IPS-15b (cell line): ENCODE data around the gene C3orf20.

Experiments used
- H3K27me3 ChIP-seq: one replicate; pipeline ENCODE4 v1.6.1; 2013; ENCODE audit warnings: low read length; ENCODE audit not compliant: control insufficient read depth, insufficient read depth
- H3K36me3 ChIP-seq: one replicate; pipeline ENCODE4 v1.6.1; 2013; ENCODE audit warnings: low read length; ENCODE audit not compliant: control insufficient read depth, insufficient read depth
- H3K4me1 ChIP-seq: one replicate; pipeline ENCODE4 v1.6.1; 2013; ENCODE audit warnings: mild to moderate bottlenecking, low read length; ENCODE audit not compliant: control insufficient read depth, insufficient read depth
- H3K4me3 ChIP-seq: one replicate; pipeline ENCODE4 v1.5.1; 2013; ENCODE audit warnings: low read depth, low read length
- H3K9ac ChIP-seq: one replicate; pipeline ENCODE4 v1.6.1; 2013; ENCODE audit warnings: low read depth, mild to moderate bottlenecking, low read length
- H3K9me3 ChIP-seq: one replicate; pipeline ENCODE4 v1.6.1; 2013; ENCODE audit warnings: mild to moderate bottlenecking, low read length; ENCODE audit not compliant: control insufficient read depth, insufficient read depth

Gene C3orf20

DNA sequence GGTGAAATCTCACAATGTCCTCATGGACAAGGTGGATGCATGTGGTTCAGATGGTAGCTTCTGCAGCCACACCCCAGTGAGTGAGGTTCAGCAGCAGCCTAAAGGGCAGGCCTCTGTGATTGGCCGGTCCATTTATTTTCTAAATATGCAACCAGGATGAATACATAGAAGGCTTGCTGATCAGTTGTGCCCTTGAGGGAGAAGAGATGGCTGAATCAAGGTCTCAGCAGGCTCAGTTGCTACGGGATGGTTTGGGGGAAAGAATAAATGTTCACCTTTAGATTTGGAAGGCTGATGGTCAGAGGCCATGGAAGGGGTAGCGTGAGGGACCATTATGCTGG, 90.1 kb downstream of the C3orf20 start:
- H3K27me3 ChIP-seq: no peaks in the 10 kb centered on the region
- no peak overlapping the region for H3K9ac ChIP-seq
- no peaks in the 10 kb centered on the region for H3K4me1 ChIP-seq
- no peak overlapping the region for H3K4me3 ChIP-seq
- no peaks in the 10 kb centered on the region for H3K36me3 ChIP-seq
- H3K9me3 ChIP-seq: no peaks in the 10 kb centered on the region

GRCh38 chr3:14765576-14766427, 90.9 kb downstream of the C3orf20 start:
- H3K4me1 ChIP-seq: no peaks in the 10 kb centered on the region
- no peaks in the 10 kb centered on the region for H3K9me3 ChIP-seq
- no peak overlapping the region for H3K9ac ChIP-seq
- no peak overlapping the region for H3K4me3 ChIP-seq
- no peaks in the 10 kb centered on the region for H3K27me3 ChIP-seq
- H3K36me3 ChIP-seq: no peaks in the 10 kb centered on the region

DNA sequence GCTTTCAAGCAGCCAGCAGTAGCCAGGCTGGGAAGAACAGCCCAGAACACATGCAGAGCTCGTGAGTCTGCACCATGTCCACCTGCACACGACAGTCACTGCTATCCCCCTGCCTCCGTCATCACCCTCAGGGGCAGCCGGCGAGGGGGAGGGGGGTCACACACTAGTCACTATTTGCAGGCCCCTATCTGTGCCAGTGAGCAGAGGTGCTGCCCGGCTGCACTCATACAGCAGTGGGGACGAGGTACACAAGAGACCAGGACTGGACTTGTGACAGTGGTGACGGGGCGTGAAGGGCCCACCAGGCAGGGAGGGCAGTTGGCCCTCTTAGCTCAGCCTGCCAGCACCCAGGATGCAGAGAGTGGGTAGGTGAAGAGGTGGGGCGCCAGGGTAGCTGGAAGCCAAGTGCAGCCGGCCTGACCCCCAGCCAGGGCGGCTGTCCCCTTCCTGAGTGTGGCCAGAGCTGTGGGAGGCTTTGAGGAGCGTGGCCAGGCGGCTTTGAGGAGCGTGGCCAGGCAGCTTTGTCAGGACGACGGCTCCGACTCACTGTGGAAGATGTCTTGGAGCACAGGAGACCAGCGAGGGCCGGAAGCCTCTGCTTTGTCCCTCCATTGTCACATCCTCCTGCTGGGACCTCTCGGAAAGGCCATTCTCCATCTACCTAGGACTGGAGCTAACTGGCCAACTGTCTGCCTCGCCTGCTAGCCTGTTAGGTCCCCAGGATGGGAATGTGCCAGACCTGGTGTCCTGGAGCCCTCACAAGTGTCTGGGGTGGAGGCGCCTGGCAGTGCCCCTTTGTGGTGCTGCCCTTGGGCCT, 91.7 kb downstream of the C3orf20 start:
- H3K36me3 ChIP-seq: no peaks in the 10 kb centered on the region
- no peaks in the 10 kb centered on the region for H3K9me3 ChIP-seq
- no peak overlapping the region for H3K9ac ChIP-seq
- no peak overlapping the region for H3K4me3 ChIP-seq
- no peaks in the 10 kb centered on the region for H3K27me3 ChIP-seq
- H3K4me1 ChIP-seq: no peaks in the 10 kb centered on the region

GRCh38 chr3:14767245-14768051, 92.5 kb downstream of the C3orf20 start:
- H3K27me3 ChIP-seq: no peaks in the 10 kb centered on the region
- H3K9me3 ChIP-seq: no peaks in the 10 kb centered on the region
- H3K9ac ChIP-seq: no peak overlapping the region
- H3K36me3 ChIP-seq: no peaks in the 10 kb centered on the region
- H3K4me1 ChIP-seq: no peaks in the 10 kb centered on the region
- H3K4me3 ChIP-seq: no peak overlapping the region

GRCh38 chr3:14768182-14768790, 93.3 kb downstream of the C3orf20 start:
- no peaks in the 10 kb centered on the region for H3K27me3 ChIP-seq
- no peaks in the 10 kb centered on the region for H3K36me3 ChIP-seq
- H3K4me3 ChIP-seq: no peak overlapping the region
- H3K9me3 ChIP-seq: no peaks in the 10 kb centered on the region
- no peak overlapping the region for H3K9ac ChIP-seq
- H3K4me1 ChIP-seq: peaks cover 4% of the 10 kb centered on the region

GRCh38 chr3:14768881-14769280, 93.9 kb downstream of the C3orf20 start:
- Histone ChIP-seq H3K36me3 (no peaks in the 10 kb centered on the region), H3K9ac (no peak overlapping the region), H3K4me3 (no peak overlapping the region), H3K9me3 (no peaks in the 10 kb centered on the region), H3K27me3 (no peaks in the 10 kb centered on the region), H3K4me1 (peaks cover 9% of the 10 kb centered on the region)

DNA sequence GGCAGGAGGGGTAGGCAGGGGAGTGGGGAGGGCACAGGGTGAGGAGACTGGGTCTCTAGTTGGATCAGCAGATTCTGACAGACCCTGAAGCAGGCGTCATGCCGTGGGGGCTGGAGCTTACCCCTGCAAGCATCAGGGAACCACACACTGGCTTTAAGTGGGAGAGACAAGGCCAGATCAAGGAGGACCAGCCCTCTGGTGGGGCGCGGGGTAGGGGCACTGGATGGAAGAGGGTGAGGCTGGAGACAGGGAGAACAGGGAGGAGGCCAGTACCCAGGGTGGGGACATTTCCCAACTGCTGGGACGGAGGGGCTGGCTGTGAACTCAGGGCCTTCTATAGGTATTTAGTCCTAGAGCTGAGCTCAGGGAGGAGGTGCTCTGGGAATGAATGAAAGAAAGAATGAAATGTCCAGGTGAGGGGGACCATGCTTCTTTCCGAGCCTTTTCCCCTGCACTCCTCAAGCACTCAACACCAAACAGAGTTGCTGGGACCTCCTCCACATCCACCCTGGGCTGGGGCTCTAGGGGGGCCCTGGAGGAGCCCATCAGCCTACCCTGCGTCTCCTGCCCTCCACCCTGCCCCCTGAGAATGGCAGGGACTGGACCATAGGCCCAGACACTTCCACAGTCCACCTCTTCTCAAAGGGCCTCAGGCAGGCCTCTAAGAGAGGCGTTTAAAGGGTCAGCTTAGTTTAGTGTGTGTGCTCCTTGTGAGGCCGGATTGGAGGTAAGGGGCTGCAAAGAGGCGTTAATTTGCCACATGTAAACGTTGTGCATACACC, 94.8 kb downstream of the C3orf20 start:
- H3K4me3 ChIP-seq: no peak overlapping the region
- peaks cover 15% of the 10 kb centered on the region for H3K4me1 ChIP-seq
- no peak overlapping the region for H3K9ac ChIP-seq
- H3K9me3 ChIP-seq: no peaks in the 10 kb centered on the region
- no peaks in the 10 kb centered on the region for H3K27me3 ChIP-seq
- no peaks in the 10 kb centered on the region for H3K36me3 ChIP-seq

DNA sequence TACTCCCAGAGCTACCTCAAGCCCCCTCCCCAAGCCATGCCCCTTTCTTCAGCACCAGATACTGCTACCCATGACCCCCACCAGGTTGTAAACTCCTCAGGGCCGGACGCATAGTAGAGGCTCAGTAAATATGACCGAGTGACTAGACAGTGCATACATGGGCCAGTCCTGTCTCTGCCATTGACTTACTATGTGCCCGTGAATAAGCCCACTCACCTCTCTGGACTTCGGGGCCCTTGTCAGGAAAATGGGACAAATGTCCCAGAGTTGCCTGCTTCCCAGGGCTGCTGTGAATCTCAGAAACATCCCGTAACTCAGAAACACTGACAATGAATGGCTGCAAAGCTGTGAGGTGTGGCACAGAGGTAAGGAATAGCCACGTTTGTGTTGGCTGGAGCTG, 95.7 kb downstream of the C3orf20 start:
- H3K9me3 ChIP-seq: no peaks in the 10 kb centered on the region
- H3K27me3 ChIP-seq: no peaks in the 10 kb centered on the region
- H3K9ac ChIP-seq: no peak overlapping the region
- no peak overlapping the region for H3K4me3 ChIP-seq
- peaks cover 15% of the 10 kb centered on the region for H3K4me1 ChIP-seq
- H3K36me3 ChIP-seq: no peaks in the 10 kb centered on the region

DNA sequence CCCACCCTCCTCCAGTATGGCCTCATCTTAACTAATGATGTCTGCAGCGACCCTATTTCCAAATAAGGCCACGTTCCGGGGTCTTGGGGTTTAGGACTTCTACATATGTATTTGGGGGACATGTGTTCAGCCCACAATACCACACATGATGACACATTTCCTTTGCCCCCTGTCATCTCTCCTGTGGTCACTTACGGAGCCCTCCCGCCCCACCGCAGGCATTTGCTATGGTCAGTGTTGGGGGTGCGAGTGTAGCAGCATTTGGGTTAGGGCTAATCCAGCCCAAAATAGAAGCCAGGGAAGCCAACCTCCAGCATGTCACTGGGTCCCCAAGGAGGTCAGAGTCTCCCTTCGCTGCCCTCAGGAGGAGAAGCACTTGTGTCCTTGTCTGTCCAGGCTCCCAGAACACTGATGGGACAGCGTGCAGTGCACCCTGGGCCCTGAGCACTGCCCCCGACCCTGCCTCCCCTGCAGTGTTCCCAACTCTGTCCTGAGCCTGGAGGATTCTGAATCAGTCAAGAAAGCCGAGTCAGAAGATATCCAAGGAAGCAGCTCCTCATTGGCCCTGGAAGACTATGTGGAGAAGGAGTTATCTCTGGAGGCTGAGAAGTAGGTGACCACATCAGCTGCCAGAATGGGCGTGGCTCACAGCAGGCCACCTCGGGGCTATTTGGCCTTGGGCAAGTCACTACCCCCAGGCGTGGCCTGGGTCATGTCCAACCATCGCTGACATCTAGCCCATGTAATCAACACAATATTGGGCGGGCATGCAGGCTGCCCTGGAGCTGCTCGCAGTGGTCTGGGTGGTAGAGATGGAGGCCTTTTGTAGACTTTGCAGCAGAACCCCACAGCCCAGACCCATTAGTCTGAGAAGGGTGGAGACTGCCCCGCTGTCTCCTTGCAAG, 96.9 kb downstream of the C3orf20 start:
- H3K9ac ChIP-seq: no peak overlapping the region
- H3K4me1 ChIP-seq: peaks cover 15% of the 10 kb centered on the region
- no peaks in the 10 kb centered on the region for H3K36me3 ChIP-seq

DNA sequence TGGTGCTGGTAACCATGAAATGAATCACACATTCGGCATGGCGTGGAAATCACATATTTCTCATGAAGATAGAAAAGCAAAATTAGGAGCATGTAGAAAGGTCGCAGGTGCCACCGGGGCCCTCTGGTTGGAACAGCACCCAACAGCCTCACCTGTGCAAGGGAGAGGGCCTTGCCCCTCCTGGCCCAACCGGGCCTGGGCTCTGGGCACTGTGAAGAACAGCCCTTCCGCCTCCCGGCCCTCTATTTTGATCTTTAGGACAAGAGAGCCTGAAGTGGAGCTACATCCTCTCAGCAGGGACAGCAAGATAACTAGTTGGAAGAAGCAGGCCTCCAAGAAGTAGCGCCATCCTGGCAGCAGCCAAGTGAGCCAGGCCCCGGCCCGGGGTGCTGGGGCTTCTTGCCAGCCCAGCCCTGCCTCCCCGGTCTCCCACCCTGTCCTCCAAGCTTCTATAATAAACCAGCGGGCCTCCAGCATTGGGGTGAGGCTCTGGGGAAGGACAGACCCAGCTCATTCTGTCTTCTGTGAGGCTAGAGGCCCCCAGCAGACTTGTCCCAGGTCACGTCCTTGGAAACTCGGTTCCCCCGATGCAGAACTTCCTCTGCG, 97.7 kb downstream of the C3orf20 start:
- no peaks in the 10 kb centered on the region for H3K27me3 ChIP-seq
- H3K9me3 ChIP-seq: no peaks in the 10 kb centered on the region
- no peak overlapping the region for H3K4me3 ChIP-seq
- no peaks in the 10 kb centered on the region for H3K36me3 ChIP-seq
- no peak overlapping the region for H3K9ac ChIP-seq
- H3K4me1 ChIP-seq: peaks cover 15% of the 10 kb centered on the region

More for the DNA sequence above, 96.9 kb downstream of the C3orf20 start:
- Histone ChIP-seq H3K4me3 (no peak overlapping the region), H3K27me3 (no peaks in the 10 kb centered on the region), H3K9me3 (no peaks in the 10 kb centered on the region)
